HepG2 (cell line): ENCODE measurements around the gene DDHD1. TPM values are rescaled to one million over a fixed set of nuclear protein-coding genes. Genes with fewer than 3 reads are reported as not detected.

Experiments used
- E2F5 ChIP-seq: sonication (generic); formaldehyde crosslinking; conservative IDR thresholded peaks from 2 replicates; pipeline ENCODE4 v1.4.0; 2020; ENCODE audit warnings: missing genetic modification reagents
- GLI4 ChIP-seq: sonication (generic); formaldehyde crosslinking; IDR thresholded peaks from 2 replicates; pipeline ENCODE4 v1.5.1; 2020; ENCODE audit warnings: missing genetic modification reagents, mild to moderate bottlenecking, moderate library complexity, borderline replicate concordance
- HMG20A ChIP-seq: IDR thresholded peaks from 2 replicates; pipeline ENCODE4 v1.6.1; 2016; ENCODE audit warnings: borderline replicate concordance
- HNF1A ChIP-seq, 2 experiments: sonication (generic) in 1 of 2; formaldehyde crosslinking in 1 of 2; IDR thresholded peaks; 2 replicates each; pipeline versions ENCODE4 v1.4.0 to v1.6.1; 2016 to 2020; ENCODE audit warnings: borderline replicate concordance in 1 of 2, low read depth in 1 of 2, mild to moderate bottlenecking in 1 of 2, missing genetic modification reagents in 1 of 2
- KLF15 ChIP-seq: sonication (generic); formaldehyde crosslinking; IDR thresholded peaks from 2 replicates; pipeline ENCODE4 v1.8.1; 2023; ENCODE audit warnings: borderline replicate concordance, mild to moderate bottlenecking, inconsistent platforms, missing genetic modification reagents, mixed read lengths
- MTF2 ChIP-seq: sonication (generic); formaldehyde crosslinking; IDR thresholded peaks from 2 replicates; pipeline ENCODE4 v1.5.0; 2020; ENCODE audit warnings: missing genetic modification reagents, borderline replicate concordance
- PHB2 ChIP-seq: fragments of 450-650 bp; IDR thresholded peaks from 2 replicates; pipeline ENCODE4 v1.6.1; 2018; ENCODE audit not compliant: partially characterized antibody
- RAD21 ChIP-seq: fragments of 450-650 bp; formaldehyde crosslinking; IDR thresholded peaks from 2 replicates; pipeline ENCODE4 v1.5.0; 2020; ENCODE audit warnings: mild to moderate bottlenecking
- RNF219 ChIP-seq: sonication (generic); formaldehyde crosslinking; IDR thresholded peaks from 2 replicates; pipeline ENCODE4 v1.5.0; 2020; ENCODE audit warnings: mild to moderate bottlenecking, missing genetic modification reagents
- SRSF1 ChIP-seq: fragments of 200-400 bp; formaldehyde crosslinking; optimal IDR thresholded peaks from 2 replicates; pipeline ENCODE3; 2017; ENCODE audit warnings: mild to moderate bottlenecking, low read depth, low read length, moderate library complexity
- STAT5B ChIP-seq: sonication (generic); formaldehyde crosslinking; IDR thresholded peaks from 2 replicates; pipeline ENCODE4 v1.4.0; 2020; ENCODE audit warnings: missing genetic modification reagents
- USF2 ChIP-seq, 2 experiments: sonication (generic) in 1 of 2; formaldehyde crosslinking in 1 of 2; IDR thresholded peaks; 2 replicates each; pipeline versions ENCODE4 v1.5.1 to v1.6.1; 2011 to 2020; ENCODE audit warnings: borderline replicate concordance in 1 of 2, low read depth in 1 of 2, low read length in 1 of 2, mild to moderate bottlenecking in 1 of 2, missing genetic modification reagents in 1 of 2, moderate library complexity in 1 of 2
- YY1 ChIP-seq: IDR thresholded peaks from 2 replicates; pipeline ENCODE4 v1.6.1; 2011; ENCODE audit warnings: low read length, low read depth, moderate library complexity, mild to moderate bottlenecking; ENCODE audit not compliant: insufficient read depth, insufficient replicate concordance
- ZFP41 ChIP-seq: sonication (generic); formaldehyde crosslinking; IDR thresholded peaks from 2 replicates; pipeline ENCODE4 v1.4.0; 2020; ENCODE audit warnings: mild to moderate bottlenecking, missing genetic modification reagents, borderline replicate concordance
- ZFY ChIP-seq: sonication (generic); formaldehyde crosslinking; IDR thresholded peaks from 2 replicates; pipeline ENCODE4 v1.4.0; 2020; ENCODE audit warnings: missing genetic modification reagents
- ZNF20 ChIP-seq: sonication (generic); formaldehyde crosslinking; IDR thresholded peaks from 2 replicates; pipeline ENCODE4 v1.4.0; 2020; ENCODE audit warnings: mild to moderate bottlenecking, moderate library complexity, missing genetic modification reagents
- ZNF225 ChIP-seq: sonication (generic); formaldehyde crosslinking; IDR thresholded peaks from 2 replicates; pipeline ENCODE4 v1.4.0; 2020; ENCODE audit warnings: mild to moderate bottlenecking, missing genetic modification reagents
- ZNF331 ChIP-seq: sonication (generic); formaldehyde crosslinking; IDR thresholded peaks from 2 replicates; pipeline ENCODE4 v1.4.0; 2020; ENCODE audit warnings: missing genetic modification reagents
- ZNF670 ChIP-seq: sonication (generic); formaldehyde crosslinking; IDR thresholded peaks from 2 replicates; pipeline ENCODE4 v1.8.0; 2022; ENCODE audit warnings: mild to moderate bottlenecking, missing genetic modification reagents, borderline replicate concordance
- polyA plus RNA-seq, 8 experiments: library from polyadenylated mRNA; depleted of rRNA in 3 of 8; stranded (reverse) in 7 of 8; unstranded in 1 of 8; fragments of >200 nt; fragmentation: Illumina TruSeq in 4 of 8; extraction: Trizol in 4 of 8; gene quantifications; 2 replicates each; pipeline versions ENCODE4 v1.2.1 to v1.2.3, GENCODE V29; 2011 to 2016; ENCODE audit warnings: low read depth in 4 of 8, missing spikeins in 1 of 8, mixed read lengths in 1 of 8; ENCODE audit not compliant: insufficient read depth in 1 of 8
- total RNA-seq, 5 experiments: library from RNA; depleted of rRNA; stranded (reverse); fragments of >200 nt; fragmentation: Illumina TruSeq; extraction: Trizol; gene quantifications; 2 replicates each; pipeline ENCODE4 v1.2.3, GENCODE V29; 2016; ENCODE audit warnings: low read depth in 1 of 5

The DDHD1 gene
- total and polyA plus RNA-seq, 2 of the 13 experiments (the other 11 are each of a cell fraction or from before 2014, with no cell fraction given): 4.6 to 8.3 TPM

GRCh38 chr14:53152887-53153701 lies at the start of gene DDHD1 (continued):
- TF ChIP-seq ZFP41 (no peak), RAD21 (no peak), ZNF331 (CRISPR knock-in tag) (0 out of 2 replicates have a peak, but pooled peaks have one; percentile 11), RNF219 (CRISPR knock-in tag) (no peak), PHB2 (no peak), USF2 (IDR thresholded peaks at IDR 0.05; ENCODE audit: low read depth, low read length) (no peak), USF2 (CRISPR knock-in tag; IDR thresholded peaks at IDR 0.05; ENCODE audit: borderline replicate concordance) (no peak), ZNF670 (no peak), ZFY (peak; percentile 75), STAT5B (CRISPR knock-in tag) (no peak), MTF2 (CRISPR knock-in tag) (no peak), HMG20A (CRISPR knock-in tag) (no peak), YY1 (peak; percentile 34), E2F5 (CRISPR knock-in tag) (no peak; the same call in 1 of the 2 replicates), ZNF20 (CRISPR knock-in tag) (no peak), GLI4 (CRISPR knock-in tag) (no peak), HNF1A (IDR thresholded peaks at IDR 0.05; ENCODE audit: low read depth) (no peak), HNF1A (CRISPR knock-in tag; IDR thresholded peaks at IDR 0.05; ENCODE audit: borderline replicate concordance) (no peak), ZNF225 (CRISPR knock-in tag) (no peak), SRSF1 (no peak), KLF15 (no peak)
